ENCODE results near the gene SAMD4A.

DNA sequence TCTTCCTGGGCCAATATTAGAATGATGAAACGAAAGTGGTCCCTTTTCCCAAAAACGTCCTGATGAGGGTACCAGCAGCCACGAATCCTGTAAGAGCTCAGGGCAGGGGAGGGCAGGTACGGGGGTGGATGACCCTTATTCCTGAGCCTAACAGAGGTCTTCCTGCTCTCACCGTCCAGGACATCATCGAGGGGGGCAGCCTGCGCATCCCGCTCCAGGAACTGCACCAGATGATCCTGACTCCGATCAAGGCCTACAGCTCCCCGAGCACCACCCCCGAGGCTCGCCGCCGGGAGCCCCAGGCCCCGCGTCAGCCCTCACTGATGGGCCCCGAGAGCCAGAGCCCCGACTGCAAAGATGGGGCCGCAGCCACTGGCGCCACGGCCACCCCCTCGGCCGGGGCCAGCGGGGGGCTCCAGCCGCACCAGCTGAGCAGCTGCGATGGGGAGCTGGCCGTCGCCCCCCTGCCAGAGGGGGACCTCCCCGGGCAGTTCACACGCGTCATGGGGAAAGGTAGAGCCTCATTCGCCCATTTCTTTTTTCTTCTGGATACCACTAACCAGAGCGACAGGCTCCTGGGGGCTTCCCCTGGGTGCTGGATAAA lies 193.2 kb downstream of the SAMD4A start:
- TF ChIP-seq EP300 (IDR thresholded peaks at IDR 0.05; ENCODE audit: borderline replicate concordance): no peak
- TF ChIP-seq, protein P1, sequence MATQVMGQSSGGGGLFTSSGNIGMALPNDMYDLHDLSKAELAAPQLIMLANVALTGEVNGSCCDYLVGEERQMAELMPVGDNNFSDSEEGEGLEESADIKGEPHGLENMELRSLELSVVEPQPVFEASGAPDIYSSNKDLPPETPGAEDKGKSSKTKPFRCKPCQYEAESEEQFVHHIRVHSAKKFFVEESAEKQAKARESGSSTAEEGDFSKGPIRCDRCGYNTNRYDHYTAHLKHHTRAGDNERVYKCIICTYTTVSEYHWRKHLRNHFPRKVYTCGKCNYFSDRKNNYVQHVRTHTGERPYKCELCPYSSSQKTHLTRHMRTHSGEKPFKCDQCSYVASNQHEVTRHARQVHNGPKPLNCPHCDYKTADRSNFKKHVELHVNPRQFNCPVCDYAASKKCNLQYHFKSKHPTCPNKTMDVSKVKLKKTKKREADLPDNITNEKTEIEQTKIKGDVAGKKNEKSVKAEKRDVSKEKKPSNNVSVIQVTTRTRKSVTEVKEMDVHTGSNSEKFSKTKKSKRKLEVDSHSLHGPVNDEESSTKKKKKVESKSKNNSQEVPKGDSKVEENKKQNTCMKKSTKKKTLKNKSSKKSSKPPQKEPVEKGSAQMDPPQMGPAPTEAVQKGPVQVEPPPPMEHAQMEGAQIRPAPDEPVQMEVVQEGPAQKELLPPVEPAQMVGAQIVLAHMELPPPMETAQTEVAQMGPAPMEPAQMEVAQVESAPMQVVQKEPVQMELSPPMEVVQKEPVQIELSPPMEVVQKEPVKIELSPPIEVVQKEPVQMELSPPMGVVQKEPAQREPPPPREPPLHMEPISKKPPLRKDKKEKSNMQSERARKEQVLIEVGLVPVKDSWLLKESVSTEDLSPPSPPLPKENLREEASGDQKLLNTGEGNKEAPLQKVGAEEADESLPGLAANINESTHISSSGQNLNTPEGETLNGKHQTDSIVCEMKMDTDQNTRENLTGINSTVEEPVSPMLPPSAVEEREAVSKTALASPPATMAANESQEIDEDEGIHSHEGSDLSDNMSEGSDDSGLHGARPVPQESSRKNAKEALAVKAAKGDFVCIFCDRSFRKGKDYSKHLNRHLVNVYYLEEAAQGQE (IDR thresholded peaks at IDR 0.05; ENCODE audit: low read depth): no peak
- TF ChIP-seq, protein P2, sequence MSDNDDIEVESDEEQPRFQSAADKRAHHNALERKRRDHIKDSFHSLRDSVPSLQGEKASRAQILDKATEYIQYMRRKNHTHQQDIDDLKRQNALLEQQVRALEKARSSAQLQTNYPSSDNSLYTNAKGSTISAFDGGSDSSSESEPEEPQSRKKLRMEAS (IDR thresholded peaks at IDR 0.05): no peak

Measured in Ishikawa (cell line).